Nucleus accumbens (tissue), 56 donors: ENCODE measurements around the gene RARS1.
"Not testable (repeated sequence)": the region's sequence is repeated elsewhere in the genome, so short reads cannot be mapped to it uniquely, and the experiment has no call there.

Experiments used
- DNase-seq, 56 donors: peaks; one replicate each; lab custom pipeline; 2025; lab: John Stamatoyannopoulos, UW

The RARS1 gene

DNA sequence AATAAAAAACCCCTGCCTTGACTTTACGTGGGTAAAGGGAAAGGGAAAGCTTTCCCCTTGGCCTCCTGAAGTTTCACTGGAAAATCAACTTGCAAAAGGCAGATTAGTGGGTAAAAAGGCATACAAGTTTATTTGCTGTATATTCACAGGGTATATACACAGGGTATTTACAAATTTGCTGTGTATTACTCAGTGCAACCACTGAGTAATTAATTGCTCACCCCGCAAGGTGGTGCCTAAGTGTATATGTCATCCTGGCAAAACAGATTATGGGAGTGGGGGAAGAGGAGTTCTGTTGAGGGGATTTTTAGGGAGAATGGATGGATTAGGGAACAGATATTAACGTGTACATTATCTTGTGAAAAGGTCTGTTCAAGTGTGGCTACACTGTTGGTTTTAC is 7.1 kb upstream of the RARS1 start:
- no peak for DNase-seq

DNA sequence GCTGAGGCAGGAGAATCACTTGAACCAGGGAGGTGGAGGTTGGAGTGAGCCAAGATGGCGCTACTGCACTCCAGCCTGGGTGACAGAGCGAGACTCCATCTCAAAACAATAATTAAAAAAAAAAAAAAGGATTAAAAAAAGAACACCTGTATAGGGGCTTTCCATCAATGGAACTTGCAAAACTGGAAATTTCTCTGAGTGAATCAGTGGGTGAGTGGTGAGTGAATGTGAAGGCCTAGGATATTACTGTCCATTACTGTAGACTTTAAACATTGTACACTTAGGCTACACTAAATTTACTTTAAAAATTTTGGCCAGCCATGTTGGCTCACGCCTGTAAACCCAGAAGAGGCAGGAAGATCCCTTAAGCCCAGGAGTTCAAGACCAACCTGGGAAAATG is 5.7 kb upstream of the RARS1 start:
- no peak for DNase-seq

GRCh38 chr5:168481330-168481788 is 4.9 kb upstream of the RARS1 start:
- DNase-seq, result no peak

GRCh38 chr5:168482361-168482760 is 3.9 kb upstream of the RARS1 start:
- DNase-seq, result no peak

DNA sequence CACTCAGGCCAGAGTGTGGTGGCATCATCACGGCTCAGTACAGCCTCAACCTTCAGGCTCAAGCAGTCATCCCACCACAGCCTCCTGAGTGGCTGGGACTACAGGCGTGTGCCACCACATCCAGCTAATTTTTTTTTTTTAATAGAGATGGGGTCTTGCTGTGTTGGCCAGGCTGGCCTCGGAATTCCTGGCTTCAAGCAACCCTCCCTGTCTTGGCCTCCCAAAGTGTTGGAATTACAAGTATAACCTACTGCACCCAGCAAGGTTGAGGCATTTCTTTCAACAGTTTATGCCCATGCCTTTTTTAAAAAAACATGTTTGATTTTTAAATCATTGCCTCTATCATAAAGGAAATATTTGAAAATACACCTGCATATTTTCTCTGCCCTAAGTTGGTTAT is 2.8 kb downstream of the RARS1 start:
- DNase-seq, result no peak

DNA sequence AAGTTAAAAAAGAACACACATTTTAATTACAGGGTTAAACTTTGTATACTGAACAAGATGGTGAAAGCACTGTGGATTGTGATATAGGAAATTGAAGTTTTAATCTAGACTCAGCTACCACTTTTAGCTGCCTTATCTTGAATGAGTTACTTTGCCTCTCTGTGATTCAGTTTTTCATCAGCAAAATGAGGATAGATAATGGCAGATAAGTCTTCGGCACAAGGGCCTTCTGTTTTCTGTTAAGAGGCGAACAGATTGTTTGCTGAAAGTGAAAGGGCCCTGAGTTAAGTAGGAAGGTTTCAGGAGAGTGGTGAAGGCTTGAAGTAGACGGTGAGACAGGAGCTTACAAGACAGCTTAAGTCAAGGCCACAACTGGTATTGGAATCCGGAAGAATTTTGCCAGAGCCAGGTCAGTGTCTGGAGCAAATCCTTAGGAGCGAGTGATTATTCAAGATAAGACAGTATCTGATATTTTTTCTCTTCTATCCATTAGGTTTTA is 7.8 kb downstream of the RARS1 start:
- no peak for DNase-seq

GRCh38 chr5:168502563-168503237 is 16.4 kb downstream of the RARS1 start:
- no peak for DNase-seq

GRCh38 chr5:168513861-168514428 is 27.7 kb downstream of the RARS1 start:
- DNase-seq, result no peak

DNA sequence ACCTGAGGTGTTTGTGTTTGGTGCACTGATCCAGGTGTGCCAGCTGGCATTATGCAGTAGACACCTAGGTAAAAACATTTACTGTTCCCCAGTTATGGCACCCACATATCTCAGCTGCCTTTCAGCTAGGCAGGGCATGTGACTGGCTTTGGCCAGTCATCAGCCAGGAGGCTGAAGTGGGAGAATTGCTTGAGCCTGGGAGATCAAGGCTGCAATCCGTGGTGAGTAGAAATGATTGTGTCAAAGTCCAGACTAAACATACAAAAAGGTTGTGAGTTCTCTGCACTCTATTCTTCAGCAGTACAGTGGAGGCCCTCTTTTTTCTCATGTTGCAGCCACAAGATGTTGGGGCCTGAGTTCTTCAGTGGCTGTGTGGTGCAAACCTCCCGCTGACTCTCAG is 39.6 kb downstream of the RARS1 start:
- no peak for DNase-seq

GRCh38 chr5:168527756-168528295 is 41.6 kb downstream of the RARS1 start:
- DNase-seq, result no peak

DNA sequence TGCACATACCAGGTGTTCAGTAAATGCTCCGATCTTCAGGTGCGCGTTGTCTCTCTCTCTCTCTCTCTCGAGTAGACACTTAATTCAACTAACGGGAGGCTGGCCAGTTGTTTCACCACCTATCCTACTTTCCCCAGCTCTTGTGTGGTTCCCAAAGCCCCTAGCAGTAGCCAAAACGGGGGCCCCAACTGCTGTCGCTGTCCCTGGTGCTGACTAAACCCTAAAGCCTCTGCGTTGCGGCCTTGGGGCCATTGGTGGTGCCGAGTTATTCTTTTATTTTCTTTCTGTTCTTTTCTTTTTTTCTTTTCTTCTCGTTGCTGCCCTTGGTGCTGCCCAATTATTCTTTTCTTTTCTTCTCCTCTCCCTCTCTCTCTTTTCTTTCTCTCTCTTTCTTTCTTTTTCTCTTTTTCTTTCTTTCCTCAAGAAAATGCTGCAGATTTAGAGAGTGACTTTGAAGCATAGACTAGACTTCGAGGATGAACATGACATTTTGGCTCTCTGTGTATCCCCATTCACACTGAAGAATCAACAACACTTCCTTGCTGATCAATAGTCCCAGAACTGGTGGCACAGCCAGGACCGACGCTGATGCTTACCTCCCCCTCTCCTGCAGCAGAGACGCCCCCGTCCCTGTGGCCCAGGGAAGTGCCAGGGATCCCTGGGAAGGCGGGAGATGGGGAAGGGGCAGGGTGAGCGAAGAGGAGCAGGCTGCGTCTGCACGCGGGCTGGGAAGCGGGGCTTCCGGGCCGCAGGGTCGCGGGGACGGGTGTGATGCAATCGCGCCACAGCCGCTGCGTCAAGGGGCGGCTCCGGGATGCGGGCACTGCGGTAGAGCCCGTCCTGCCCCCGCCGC is 42.5 kb downstream of the RARS1 start, which contains the start of gene FBLL1:
FBLL1 (plus strand) TSS at position 785 of the 853 bp plus-strand sequence. CDS start 200 bp downstream, outside the sequence.
- peak in 28 of 56 donors; percentile 9 to 80 (median 25) for DNase-seq

- DNase-seq, result peak in 2 of 56 donors; percentile 4 to 80
Measured at GRCh38 chr5:168529374-168530234, 43.3 kb downstream of the RARS1 start.

DNA sequence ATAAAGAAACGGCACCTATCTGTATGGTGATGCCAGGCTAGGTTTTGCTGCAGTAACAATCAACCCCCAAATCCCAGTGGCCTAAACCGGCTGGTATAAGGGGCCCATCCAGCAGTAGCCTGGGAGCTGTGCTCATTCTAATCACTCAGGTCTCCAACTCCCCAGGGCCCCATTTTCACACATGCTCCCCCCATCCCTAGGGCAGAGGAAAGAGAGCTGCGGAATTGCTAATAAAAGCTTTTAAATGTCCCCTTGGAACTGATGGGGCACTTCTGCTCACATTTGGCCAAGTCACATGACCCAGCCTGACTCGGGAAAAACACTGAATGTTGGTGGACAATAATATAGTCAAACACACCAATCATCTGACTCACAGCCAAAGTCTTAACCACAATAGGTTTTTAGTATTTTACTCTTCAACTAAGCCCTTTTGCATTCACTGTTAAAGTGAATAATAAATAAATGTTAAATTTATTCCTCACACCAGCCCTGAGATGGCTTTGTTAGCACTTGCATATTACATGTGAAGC is 44.4 kb downstream of the RARS1 start:
- no peak for DNase-seq

DNA sequence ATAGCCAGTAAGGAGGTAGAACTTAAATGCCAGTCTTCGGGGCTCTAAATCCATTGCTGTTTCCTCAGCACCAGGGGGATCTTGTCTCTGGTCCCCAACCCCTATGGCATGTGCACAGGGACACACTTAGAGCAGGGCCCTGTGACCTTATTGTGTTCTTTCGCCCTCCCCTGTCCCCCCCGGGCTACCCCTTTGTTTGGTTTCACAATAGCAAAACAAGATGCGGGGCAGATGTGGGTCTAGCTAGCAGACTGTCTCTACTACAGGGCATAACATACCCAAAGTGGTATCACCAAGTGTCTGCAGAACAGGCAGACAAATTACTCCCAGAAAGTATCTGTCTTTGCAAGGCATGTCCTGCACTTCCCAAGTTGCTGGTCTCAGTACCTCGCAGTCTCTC is 44.9 kb downstream of the RARS1 start:
- no peak for DNase-seq

DNA sequence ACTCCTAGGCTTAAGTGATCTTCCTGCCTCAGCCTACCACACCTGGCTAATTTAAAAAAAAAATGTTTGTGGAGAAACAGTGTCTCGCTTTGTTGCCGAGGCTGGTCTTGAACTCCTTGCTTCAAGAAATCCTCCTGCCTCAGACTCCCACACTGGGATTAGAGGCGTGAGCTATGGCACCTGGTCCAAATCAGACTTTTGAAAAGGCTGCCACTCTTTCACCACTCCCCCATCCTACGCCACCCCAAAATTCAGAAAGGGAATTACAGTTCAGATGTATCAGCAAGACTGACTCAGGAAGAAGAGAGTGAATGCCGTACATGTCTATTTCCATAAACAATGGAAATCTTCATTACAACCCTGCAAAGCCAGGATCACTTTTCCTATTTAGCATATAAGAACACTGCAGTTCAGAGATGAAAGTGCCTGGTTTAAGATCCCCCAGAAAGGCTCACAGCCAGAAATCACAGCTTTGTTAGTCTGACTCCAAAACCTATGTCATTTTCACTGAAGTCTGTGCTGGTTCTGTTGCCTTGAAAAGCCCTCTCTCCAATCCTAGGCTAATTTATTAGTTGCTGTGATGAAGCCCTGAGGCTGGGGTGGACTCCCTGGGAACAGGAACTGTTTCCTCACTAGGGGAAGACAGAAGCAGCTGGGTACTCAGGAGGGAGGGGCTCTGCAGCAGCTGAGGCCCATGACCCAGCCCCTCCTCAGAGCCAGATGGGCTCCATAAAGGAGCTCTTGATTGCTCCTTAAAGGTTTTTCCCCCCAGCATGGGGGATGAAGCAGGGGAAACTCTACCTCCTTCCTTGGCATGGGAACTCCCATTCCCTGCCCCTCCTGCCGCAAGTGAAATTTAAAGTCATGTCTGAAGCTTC is 46.0 kb downstream of the RARS1 start:
- DNase-seq, result peak in 2 of 56 donors; percentile 10 to 14

- not testable (repeated sequence) for DNase-seq
Measured at GRCh38 chr5:168534351-168534750, 48.1 kb downstream of the RARS1 start.

GRCh38 chr5:168537176-168537575 is 50.9 kb downstream of the RARS1 start:
- no peak for DNase-seq

DNA sequence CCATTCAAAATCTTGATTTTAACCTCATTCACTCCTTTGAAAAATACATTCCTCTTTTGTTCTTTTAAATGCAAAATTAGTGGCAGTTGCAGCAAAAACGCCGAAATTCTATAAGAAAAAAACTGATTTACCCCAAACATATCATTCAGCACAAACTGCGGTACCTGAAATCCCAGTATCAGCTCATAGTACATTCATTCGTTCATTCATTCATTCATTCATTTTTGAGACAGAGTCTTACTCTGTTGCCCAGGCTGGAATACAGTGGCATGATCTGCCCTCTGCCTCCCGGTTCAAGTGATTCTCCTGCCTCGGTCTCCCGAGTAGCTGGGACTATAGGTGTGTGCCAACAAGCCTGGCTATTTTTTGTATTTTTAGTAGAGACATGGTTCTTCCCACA is 63.3 kb downstream of the RARS1 start:
- DNase-seq, result no peak

- no peak for DNase-seq
Measured at GRCh38 chr5:168550656-168551055, 64.4 kb downstream of the RARS1 start.
